SU-DHL-6 (cell line): ENCODE data around the gene S100A9.

ENCODE experiments used
- CTCF ChIP-seq: fragments of 200-600 bp; sonication (generic); IDR thresholded peaks from one replicate; pipeline ENCODE4 v1.5.1; 2017; ENCODE audit warnings: antibody characterized with exemption, mild to moderate bottlenecking, low read length, moderate library complexity; ENCODE audit not compliant: insufficient read depth, poor library complexity, severe bottlenecking
- EZH2phosphoT487 ChIP-seq: fragments of 200-600 bp; sonication (generic), shearing (Covaris generic); conservative IDR thresholded peaks from 2 replicates; pipeline ENCODE4 v1.6.1; 2018; ENCODE audit warnings: mild to moderate bottlenecking, antibody characterized with exemption, low read length, moderate library complexity, mixed read lengths

GRCh38 chr1:153384958-153385580 is 27.4 kb downstream of the S100A9 start:
- TF ChIP-seq CTCF (no peak), EZH2phosphoT487 (no peak)
